Activated T-cell treated with anti-CD3 and anti-CD28 coated beads, Interleukin-2, amount 50 U/mL, for 72 hours (primary cell): ENCODE data around the gene DGKD. TPM values are rescaled to one million over a fixed set of nuclear protein-coding genes. Genes with fewer than 3 reads are reported as not detected.
A peak's percentile ranks its signal among the peaks of the same experiment; 100 is the strongest.

Experiments
- ATAC-seq, 2 donors: fragments of 150-1000 bp; cut with Tn5 transposase; replicated peaks in 1 of 2; 2 replicates each; pipeline ENCODE4 v1.10.0; 2021; ENCODE audit warnings: moderate library complexity in 2 of 2, mild to moderate bottlenecking in 1 of 2
- DNase-seq, 2 donors: peaks; one replicate each; pipeline ENCODE4 v3.0.0; 2021 to 2022; ENCODE audit warnings: mixed read lengths in 1 of 2
- H3K27ac Mint-ChIP-seq: one replicate; pipeline ENCODE4 v1.8.0; 2022; ENCODE audit warnings: mild to moderate bottlenecking, moderate library complexity, mixed read lengths
- H3K27me3 Mint-ChIP-seq: one replicate; pipeline ENCODE4 v1.8.0; 2022; ENCODE audit warnings: low read depth, mixed read lengths
- H3K36me3 Mint-ChIP-seq, 2 donors: one replicate each; pipeline ENCODE4 v1.8.0; 2022; ENCODE audit warnings: mixed read lengths in 2 of 2, mild to moderate bottlenecking in 1 of 2; ENCODE audit not compliant: insufficient read depth in 2 of 2
- H3K4me1 Mint-ChIP-seq: one replicate; pipeline ENCODE4 v1.8.0; 2022; ENCODE audit warnings: low read depth, mixed read lengths
- H3K4me3 Mint-ChIP-seq, 2 donors: one replicate each; pipeline ENCODE4 v1.8.0; 2022; ENCODE audit warnings: mild to moderate bottlenecking in 2 of 2, mixed read lengths in 2 of 2, moderate library complexity in 2 of 2
- H3K9me3 Mint-ChIP-seq, 2 donors: one replicate each; pipeline ENCODE4 v1.8.0; 2022; ENCODE audit warnings: mixed read lengths in 2 of 2
- total RNA-seq, 2 donors: library from RNA; stranded (reverse); gene quantifications; one replicate each; pipeline ENCODE4 v1.2.3, GENCODE V29; 2022

DGKD gene
- total RNA-seq, 2 donors from 2014 or later: 78.0 to 94.4 TPM

DNA sequence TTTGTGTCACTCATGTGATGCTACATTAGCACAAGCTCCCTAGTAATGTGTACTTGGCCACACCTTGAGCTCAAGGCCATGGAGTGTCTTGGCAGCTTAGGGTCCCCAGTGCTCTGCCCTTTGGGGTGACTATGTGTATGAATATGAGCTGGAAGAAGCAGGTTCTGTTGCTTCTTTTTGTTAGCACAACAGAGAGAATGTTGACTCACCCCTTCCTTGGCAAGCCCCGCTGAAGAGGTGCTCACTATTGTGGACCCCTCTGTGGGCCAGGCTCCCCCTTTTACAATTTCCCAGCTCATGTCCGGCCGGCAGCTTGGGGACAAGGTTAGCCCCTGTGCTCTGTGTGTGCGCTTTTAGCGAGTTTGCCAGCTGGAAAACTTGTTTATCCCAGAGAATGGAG lies 48.1 kb downstream of the DGKD start:
- Mint-ChIP-seq H3K4me3 (no peak overlapping the region), H3K27ac (peak overlapping the region; percentile 29), H3K4me1 (peaks cover 66% of the 10 kb centered on the region), H3K9me3 (no peaks in the 10 kb centered on the region), H3K27me3 (no peaks in the 10 kb centered on the region), H3K36me3 (peaks cover 2 to 13% of the 10 kb centered on the region in 2 donors)
- ATAC-seq (peak; percentile 30 to 34), DNase-seq (no peak)

DNA sequence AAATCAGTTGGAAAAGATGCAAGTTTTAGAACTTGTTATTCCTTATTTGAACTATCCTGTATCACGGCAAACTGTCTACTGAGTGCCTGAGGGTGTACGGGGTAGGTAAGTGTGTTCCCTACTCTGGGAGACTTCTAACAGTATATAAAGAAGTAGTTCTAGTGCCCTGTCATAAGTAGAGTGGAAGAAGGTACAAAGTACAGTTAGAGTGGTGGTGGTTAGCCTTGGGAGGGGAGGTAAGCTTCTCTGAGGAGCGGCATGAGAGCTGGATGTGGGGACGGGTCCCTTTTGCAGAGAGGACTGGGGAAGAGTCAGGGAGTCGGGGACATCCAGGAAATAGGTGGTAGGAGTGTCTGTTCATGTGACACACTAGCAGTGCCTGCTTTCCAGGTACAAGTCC lies 48.5 kb downstream of the DGKD start:
- H3K4me3 Mint-ChIP-seq: no peak overlapping the region
- no peaks in the 10 kb centered on the region for H3K9me3 Mint-ChIP-seq
- DNase-seq: no peak
- H3K36me3 Mint-ChIP-seq: peaks cover 0 to 13% of the 10 kb centered on the region in 2 donors
- no peaks in the 10 kb centered on the region for H3K27me3 Mint-ChIP-seq
- H3K4me1 Mint-ChIP-seq: peaks cover 62% of the 10 kb centered on the region
- no peak overlapping the region for H3K27ac Mint-ChIP-seq
- ATAC-seq: no peak

DNA sequence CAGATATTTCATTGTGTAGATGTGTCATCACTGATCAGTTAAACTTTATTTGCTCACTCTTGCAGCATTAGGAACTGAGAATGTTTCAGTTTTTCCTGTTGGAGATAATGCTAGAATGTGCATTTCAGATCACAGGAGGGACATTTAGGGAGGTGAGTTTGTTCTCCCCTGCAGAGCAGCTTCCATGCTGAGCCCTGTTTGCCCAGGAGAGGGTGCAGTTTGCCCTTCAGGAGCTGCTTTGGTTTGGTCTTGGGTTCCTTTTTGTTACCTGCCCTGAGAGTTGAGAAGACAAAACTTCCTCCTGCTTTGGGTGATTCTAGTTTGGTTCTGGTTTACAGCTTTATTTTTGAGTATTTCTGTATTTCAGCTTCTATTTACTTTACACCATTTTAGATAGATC lies 49.9 kb downstream of the DGKD start:
- ATAC-seq (peak; percentile 45 to 60), DNase-seq (peak; percentile 57 to 59)
- Mint-ChIP-seq H3K9me3 (no peaks in the 10 kb centered on the region), H3K27me3 (no peaks in the 10 kb centered on the region), H3K36me3 (peaks cover 0 to 9% of the 10 kb centered on the region in 2 donors), H3K4me3 (no peak overlapping the region), H3K4me1 (peaks cover 64% of the 10 kb centered on the region), H3K27ac (peak overlapping the region; percentile 24)

DNA sequence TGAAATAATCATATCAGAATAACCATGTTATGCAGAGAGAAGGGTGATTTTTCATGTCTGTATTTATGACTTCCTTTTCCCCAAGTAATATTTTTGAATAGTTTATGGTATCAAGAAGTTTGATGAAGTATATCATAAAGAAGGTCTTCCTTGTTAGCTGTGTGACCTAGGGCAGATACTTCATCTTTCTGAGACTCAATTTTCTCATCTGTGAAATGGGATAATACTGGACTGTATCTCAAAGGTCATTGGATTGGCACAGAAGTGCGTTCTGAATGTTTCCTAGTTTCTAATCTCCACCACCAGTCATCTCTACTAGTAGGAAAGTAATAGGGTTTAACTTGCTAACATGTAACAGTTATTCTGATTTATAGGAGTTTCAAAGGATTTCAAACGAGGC lies 52.6 kb downstream of the DGKD start:
- no peak for DNase-seq
- peaks cover 0 to 22% of the 10 kb centered on the region in 2 donors for H3K36me3 Mint-ChIP-seq
- no peak overlapping the region for H3K4me3 Mint-ChIP-seq
- ATAC-seq: no peak
- peak overlapping the region; percentile 83 for H3K27ac Mint-ChIP-seq
- H3K27me3 Mint-ChIP-seq: no peaks in the 10 kb centered on the region
- H3K9me3 Mint-ChIP-seq: peaks cover 0 to 3% of the 10 kb centered on the region in 2 donors
- peaks cover 61% of the 10 kb centered on the region for H3K4me1 Mint-ChIP-seq

DNA sequence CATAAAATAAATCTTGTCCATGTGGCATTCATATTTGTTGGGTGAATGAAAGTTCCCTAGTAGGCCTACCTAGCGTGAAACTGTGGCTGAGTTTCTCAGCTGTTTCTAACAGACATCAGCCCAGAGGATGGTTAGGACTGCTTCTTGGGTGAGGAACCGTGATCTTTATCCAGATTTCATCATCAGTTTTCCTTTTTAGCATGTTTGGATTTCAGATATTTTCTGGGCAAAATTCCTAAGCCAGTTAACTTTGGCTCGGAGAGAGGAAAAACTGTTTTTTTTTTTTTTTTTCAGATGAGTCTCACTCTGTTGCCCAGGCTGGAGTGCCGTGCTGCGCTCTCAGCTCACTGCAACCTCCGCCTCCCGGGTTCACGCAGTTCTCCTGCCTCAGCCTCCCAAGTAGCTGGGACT lies 53.5 kb downstream of the DGKD start:
- no peak for DNase-seq
- H3K4me1 Mint-ChIP-seq: peaks cover 56% of the 10 kb centered on the region
- H3K27ac Mint-ChIP-seq: no peak overlapping the region
- no peaks in the 10 kb centered on the region for H3K27me3 Mint-ChIP-seq
- no peak overlapping the region for H3K4me3 Mint-ChIP-seq
- H3K9me3 Mint-ChIP-seq: peaks cover 2 to 4% of the 10 kb centered on the region in 2 donors
- no peak for ATAC-seq
- peaks cover 3 to 29% of the 10 kb centered on the region in 2 donors for H3K36me3 Mint-ChIP-seq

DNA sequence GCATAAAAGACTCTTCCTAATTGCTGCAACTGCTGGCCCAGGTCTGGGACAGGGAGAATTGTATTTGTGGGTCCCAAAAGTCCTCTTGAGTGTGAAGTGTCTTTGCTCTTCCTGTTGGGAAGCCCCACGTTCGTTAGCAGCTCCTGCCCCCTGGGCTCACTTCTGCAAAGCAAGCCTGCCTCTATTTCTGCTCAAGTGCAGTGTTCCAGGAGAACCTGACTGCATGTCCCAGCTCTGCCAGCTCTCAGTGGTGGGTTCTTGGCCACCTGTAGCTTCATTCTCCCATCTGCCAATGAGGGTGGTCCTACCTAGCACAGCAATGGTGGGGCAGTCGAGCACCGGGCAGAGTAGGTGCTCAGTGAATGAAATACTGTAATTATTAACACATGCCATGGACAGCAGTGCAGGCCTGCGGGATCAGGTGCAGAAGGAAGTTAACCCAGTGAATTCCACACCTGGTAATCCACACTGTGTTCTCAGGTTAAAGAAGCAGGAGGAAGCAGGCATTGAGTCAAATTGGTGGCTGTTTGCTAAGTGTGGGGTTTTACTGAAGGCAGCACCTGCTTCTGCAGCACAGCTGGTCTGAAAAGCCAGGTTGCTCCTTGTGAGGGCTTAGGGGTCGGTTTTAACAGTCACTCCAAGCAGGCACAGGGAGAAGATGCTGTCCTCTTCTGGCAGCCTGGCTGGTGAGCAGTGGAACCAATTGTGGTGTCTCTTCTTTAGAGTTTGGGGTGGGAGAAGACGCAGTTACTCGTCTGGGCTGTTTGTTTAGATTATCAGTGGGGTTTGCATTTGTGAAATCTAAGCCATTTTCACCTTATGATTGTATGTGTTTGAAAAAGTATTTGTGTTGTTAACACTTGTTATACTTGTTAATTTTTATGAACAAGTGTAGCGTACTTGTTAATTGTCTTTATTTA lies 54.3 kb downstream of the DGKD start:
- peaks cover 7 to 36% of the 10 kb centered on the region in 2 donors for H3K36me3 Mint-ChIP-seq
- peak overlapping the region in 1 of 2 donors; percentile 60 for H3K4me3 Mint-ChIP-seq
- peaks cover 60% of the 10 kb centered on the region for H3K4me1 Mint-ChIP-seq
- peaks cover 4% of the 10 kb centered on the region in 2 donors for H3K9me3 Mint-ChIP-seq
- no peak for DNase-seq
- no peak for ATAC-seq
- no peaks in the 10 kb centered on the region for H3K27me3 Mint-ChIP-seq
- peak overlapping the region; percentile 91 for H3K27ac Mint-ChIP-seq

DNA sequence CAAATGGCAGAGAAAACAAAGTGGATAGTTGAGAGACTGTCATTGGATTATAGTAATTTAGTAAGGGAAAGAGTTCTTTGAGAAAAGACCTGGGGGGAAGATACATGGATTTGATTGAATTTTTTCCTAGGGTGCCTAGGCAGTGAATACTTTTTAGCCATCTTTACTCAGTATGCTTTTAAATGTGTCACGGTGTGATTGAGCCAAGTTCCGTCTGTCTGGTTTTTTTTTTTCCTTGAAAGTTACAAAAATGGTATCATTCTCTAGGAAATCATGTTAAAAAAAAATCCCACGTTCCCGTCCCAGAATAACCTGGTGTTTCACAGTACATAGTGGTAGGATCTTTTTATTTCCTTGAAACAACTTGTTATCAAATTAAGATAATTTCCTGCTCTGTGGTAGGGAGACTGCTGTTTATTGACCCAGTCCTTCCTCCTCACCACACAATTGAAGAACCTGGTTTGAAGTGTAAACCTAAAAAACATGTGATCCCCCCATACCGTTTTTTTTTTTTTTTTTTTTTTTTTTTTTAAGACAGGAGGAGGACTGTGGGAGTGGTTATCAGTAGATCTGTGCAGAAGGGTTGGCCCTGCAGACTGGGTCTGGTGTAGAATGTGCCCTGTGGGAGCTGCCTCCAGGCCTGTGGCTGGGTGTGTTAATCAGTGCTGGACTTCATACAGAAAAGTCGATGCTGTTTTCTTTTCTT lies 55.1 kb downstream of the DGKD start:
- Mint-ChIP-seq H3K36me3 (peaks cover 7 to 33% of the 10 kb centered on the region in 2 donors), H3K27ac (peak overlapping the region; percentile 91), H3K4me3 (peak overlapping the region; percentile 2 to 60), H3K4me1 (peaks cover 62% of the 10 kb centered on the region), H3K27me3 (no peaks in the 10 kb centered on the region), H3K9me3 (peaks cover 4% of the 10 kb centered on the region in 2 donors)
- ATAC-seq: peak in 1 of 2 donors; percentile 52
- no peak for DNase-seq

DNA sequence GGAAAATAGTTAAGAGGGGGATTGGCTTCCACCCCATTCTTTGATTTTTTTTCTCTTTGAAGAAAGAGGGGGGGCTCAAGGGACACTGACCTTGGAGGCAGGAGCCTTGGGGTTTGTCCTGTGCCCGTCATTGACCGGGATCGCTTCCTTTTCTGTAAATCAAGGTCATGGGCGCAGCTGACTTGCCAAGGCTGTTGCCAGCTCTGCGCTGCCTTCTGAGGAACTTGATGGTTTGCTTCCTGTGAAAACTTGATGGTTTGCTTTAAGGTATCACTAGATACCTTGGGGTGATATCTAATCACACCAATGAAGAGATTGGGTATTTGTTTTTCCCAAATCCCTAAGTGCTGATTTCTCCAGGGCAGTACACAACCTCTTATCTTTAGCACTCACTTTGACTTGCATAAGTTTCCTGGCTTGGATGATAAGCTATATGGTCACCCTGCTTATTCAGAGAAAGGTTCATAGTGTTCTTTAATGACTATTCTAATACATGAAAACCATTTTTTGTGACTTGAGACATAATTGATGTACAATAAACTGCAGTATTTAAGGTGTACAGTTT lies 56.0 kb downstream of the DGKD start:
- no peaks in the 10 kb centered on the region for H3K27me3 Mint-ChIP-seq
- peak overlapping the region; percentile 69 for H3K27ac Mint-ChIP-seq
- DNase-seq (no peak), ATAC-seq (no peak)
- peaks cover 7 to 32% of the 10 kb centered on the region in 2 donors for H3K36me3 Mint-ChIP-seq
- H3K4me3 Mint-ChIP-seq: peak overlapping the region; percentile 2 to 60
- H3K9me3 Mint-ChIP-seq: peaks cover 4% of the 10 kb centered on the region in 2 donors
- H3K4me1 Mint-ChIP-seq: peaks cover 65% of the 10 kb centered on the region

DNA sequence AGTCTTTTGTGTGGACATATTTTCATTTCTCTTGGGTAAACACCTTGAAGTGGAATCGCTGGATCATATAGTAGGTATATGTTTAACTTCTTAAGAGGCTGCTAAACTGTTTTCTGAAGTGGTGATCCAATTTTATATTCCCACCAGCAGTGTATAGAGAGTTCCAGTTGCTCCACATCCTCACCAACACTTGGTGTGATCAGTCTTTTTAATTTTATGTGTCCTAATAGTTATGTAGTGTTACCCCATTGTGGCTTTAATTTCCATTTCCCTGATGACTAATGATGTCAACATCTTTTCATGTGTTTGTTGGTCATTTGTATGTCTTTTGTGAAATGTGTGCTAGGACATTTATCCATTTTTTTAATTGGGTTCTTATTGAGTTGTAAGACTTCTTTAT lies 56.9 kb downstream of the DGKD start:
- H3K4me1 Mint-ChIP-seq: peaks cover 74% of the 10 kb centered on the region
- H3K4me3 Mint-ChIP-seq: peak overlapping the region in 1 of 2 donors; percentile 60
- DNase-seq: no peak
- no peaks in the 10 kb centered on the region for H3K27me3 Mint-ChIP-seq
- H3K36me3 Mint-ChIP-seq: peaks cover 9 to 34% of the 10 kb centered on the region in 2 donors
- H3K9me3 Mint-ChIP-seq: peaks cover 4% of the 10 kb centered on the region in 2 donors
- peak overlapping the region; percentile 69 for H3K27ac Mint-ChIP-seq
- no peak for ATAC-seq

DNA sequence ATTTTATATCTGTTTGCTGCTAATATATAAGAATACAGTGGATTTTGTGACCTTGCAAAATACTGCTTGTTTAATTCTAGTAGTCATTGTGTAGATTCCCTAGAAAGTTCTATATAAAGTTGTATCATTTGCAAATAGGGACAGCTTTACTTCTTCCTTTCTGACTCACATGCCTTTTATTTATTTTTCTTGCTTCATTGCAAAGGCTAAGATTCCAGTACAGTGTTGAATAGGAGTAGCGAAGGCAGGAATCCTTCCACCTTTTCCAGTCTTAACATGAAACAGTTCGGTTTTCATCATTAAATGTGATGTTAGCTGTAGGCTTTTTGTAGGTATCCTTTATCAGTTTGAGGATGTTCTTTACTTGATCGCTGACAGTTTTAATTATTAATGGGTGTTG lies 58.1 kb downstream of the DGKD start:
- H3K4me3 Mint-ChIP-seq: no peak overlapping the region
- no peak for ATAC-seq
- DNase-seq: no peak
- no peak overlapping the region for H3K27ac Mint-ChIP-seq
- H3K4me1 Mint-ChIP-seq: peaks cover 86% of the 10 kb centered on the region
- H3K36me3 Mint-ChIP-seq: peaks cover 9 to 34% of the 10 kb centered on the region in 2 donors
- peaks cover 4% of the 10 kb centered on the region in 2 donors for H3K9me3 Mint-ChIP-seq
- H3K27me3 Mint-ChIP-seq: no peaks in the 10 kb centered on the region

DNA sequence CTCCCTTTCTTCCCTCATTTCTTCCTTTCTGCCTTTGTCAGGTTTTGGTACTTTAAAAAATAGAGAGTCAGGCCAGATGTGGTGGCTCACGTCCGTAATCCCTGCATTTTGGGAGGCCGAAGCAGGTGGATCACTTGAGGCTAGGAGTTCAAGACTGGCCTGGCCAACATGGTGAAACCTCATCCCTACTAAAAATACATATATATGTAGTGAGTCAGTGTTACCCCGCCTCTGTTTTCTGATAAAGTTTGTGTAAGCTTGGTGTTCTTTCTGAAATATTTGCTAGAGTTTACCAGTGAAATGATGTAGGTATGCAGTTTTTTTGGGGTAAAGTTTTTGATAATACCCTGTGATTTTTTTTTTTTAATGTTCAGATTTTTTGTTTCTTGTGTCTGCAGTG lies 58.8 kb downstream of the DGKD start:
- Mint-ChIP-seq H3K27ac (peak overlapping the region; percentile 95), H3K9me3 (peaks cover 4% of the 10 kb centered on the region in 2 donors), H3K4me1 (peaks cover 91% of the 10 kb centered on the region), H3K27me3 (no peaks in the 10 kb centered on the region), H3K36me3 (peaks cover 9 to 34% of the 10 kb centered on the region in 2 donors), H3K4me3 (peak overlapping the region in 1 of 2 donors; percentile 74)
- ATAC-seq (no peak), DNase-seq (no peak)

DNA sequence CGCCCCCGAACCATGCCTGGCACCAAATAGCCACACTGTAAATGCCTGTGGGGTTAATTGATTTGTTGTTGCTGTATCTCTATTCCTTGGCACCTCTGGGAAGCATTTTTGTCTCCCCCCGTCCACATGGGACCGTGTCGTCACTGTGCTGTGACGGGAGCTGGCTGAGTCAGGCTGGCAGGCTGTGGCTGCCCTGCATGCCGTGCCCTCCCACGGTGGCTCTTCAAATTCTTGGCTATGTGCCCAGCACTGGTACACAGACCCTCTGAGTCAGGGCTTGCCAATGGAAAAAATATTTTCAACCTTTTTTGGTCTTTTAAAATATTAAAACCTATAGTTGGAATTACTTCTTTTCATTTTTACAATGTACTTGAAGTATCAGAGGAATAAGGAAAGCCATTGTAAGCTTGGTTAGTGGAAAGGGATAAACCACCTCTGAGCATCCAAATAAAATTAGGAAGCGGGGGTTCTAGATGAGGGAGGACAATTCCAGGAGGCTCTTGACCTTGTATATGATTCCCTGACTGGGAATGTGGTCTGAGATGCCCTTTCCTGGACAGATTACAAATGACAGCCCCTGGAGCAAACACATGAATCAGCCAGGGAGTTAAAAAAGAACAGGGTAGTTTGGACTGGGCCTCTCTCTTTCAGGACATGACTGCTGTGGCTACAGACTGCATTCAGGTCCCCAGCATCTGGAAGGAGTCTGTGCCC lies 59.4 kb downstream of the DGKD start:
- H3K4me3 Mint-ChIP-seq: peak overlapping the region; percentile 70 to 74
- H3K9me3 Mint-ChIP-seq: peaks cover 4% of the 10 kb centered on the region in 2 donors
- DNase-seq: peak; percentile 66 to 80
- peaks cover 9 to 34% of the 10 kb centered on the region in 2 donors for H3K36me3 Mint-ChIP-seq
- H3K27me3 Mint-ChIP-seq: no peaks in the 10 kb centered on the region
- H3K4me1 Mint-ChIP-seq: peaks cover 91% of the 10 kb centered on the region
- peak; percentile 67 to 70 for ATAC-seq
- peak overlapping the region; percentile 95 for H3K27ac Mint-ChIP-seq
